Ascending aorta (tissue), 2 donors: ENCODE results near the gene ENKUR. TPM values are rescaled to one million over a fixed set of nuclear protein-coding genes. Genes with fewer than 3 reads are reported as not detected.

Source experiments
- DNase-seq, 2 donors: peaks; one replicate each; pipeline ENCODE4 v3.0.0-alpha.2; 2019; ENCODE audit warnings: low spot score in 2 of 2
- H3K27ac ChIP-seq, 2 donors: fragments of 200-600 bp; sonication (generic); one replicate each; pipeline ENCODE4 v1.5.1; 2016 to 2017; ENCODE audit warnings: mild to moderate bottlenecking in 1 of 2
- H3K27me3 ChIP-seq: fragments of 200-600 bp; sonication (generic); one replicate; pipeline ENCODE4 v1.5.1; 2017
- H3K36me3 ChIP-seq, 2 donors: fragments of 200-600 bp; sonication (generic); one replicate each; pipeline ENCODE4 v1.5.1; 2016
- H3K4me1 ChIP-seq, 2 donors: fragments of 200-600 bp; sonication (generic); one replicate each; pipeline ENCODE4 v1.5.1; 2016 to 2017; ENCODE audit warnings: mild to moderate bottlenecking in 1 of 2
- H3K4me3 ChIP-seq, 2 donors: fragments of 200-600 bp; sonication (generic); one replicate each; pipeline ENCODE4 v1.5.1; 2016 to 2017; ENCODE audit warnings: mild to moderate bottlenecking in 1 of 2
- H3K9me3 ChIP-seq, 2 donors: fragments of 200-600 bp; sonication (generic); one replicate each; pipeline ENCODE4 v1.5.1; 2016
- intact Hi-C: fragments of 100-400 bp; cut with DNase I; formaldehyde crosslinking; loops from one replicate; pipeline ENCODE4 v1.15.1; 2023
- total RNA-seq: library from RNA; depleted of rRNA; stranded (reverse); fragments of >200 nt; gene quantifications from one replicate; pipeline ENCODE4 v1.1.0, GENCODE V29; 2016
- TF ChIP-seq, protein P1 (sequence below), 3 experiments: fragments of 200-600 bp in 2 of 3; fragments of 450-650 bp in 1 of 3; sonication (generic) in 2 of 3; IDR thresholded peaks; one replicate each; pipeline ENCODE4 v1.5.1; 2016 to 2019; ENCODE audit warnings: antibody characterized with exemption in 3 of 3, mild to moderate bottlenecking in 1 of 3, moderate library complexity in 1 of 3

The ENKUR gene
- total RNA-seq, 1 donor from 2014 or later: not detected

DNA sequence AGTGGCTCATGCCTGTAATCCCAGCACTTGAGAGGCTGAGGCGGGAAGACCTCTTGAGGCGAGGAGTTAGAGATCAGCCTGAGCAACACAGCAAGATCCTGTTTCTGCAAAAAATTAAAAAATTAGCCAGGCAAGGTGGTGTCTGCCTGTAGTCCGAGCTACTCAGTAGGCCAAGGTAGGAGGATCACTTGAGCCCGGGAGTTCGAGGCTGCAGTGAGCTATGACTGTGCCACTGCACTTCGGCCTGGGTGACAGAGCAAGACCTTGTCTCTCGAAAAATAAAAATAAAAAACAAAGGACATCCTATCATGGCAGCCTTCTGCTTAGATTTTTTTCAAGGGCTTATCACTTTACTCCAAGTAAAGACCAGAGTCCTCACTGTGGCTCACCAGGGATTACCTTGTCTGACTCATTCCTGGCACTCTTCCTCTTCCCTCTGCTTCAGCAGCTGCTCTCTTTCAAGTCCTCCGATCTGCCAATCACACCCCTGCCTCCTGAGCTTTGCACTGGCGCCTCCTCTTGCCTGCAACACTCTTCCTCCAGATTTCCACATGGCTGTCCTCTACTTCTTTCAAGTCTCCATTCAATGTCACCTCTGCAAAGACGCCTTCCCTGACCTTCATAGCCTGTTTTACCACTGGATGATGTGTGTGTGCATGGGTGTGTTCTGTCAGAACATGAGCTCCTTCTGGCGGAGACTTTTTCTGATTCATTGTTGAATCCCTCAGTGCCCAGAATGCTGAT lies 71.3 kb downstream of the ENKUR start:
- TF ChIP-seq, protein P1, sequence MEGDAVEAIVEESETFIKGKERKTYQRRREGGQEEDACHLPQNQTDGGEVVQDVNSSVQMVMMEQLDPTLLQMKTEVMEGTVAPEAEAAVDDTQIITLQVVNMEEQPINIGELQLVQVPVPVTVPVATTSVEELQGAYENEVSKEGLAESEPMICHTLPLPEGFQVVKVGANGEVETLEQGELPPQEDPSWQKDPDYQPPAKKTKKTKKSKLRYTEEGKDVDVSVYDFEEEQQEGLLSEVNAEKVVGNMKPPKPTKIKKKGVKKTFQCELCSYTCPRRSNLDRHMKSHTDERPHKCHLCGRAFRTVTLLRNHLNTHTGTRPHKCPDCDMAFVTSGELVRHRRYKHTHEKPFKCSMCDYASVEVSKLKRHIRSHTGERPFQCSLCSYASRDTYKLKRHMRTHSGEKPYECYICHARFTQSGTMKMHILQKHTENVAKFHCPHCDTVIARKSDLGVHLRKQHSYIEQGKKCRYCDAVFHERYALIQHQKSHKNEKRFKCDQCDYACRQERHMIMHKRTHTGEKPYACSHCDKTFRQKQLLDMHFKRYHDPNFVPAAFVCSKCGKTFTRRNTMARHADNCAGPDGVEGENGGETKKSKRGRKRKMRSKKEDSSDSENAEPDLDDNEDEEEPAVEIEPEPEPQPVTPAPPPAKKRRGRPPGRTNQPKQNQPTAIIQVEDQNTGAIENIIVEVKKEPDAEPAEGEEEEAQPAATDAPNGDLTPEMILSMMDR (IDR thresholded peaks at IDR 0.05): no peak
- Histone ChIP-seq H3K9me3 (no peaks in the 10 kb centered on the region), H3K36me3 (no peaks in the 10 kb centered on the region), H3K27me3 (no peaks in the 10 kb centered on the region), H3K27ac (no peak overlapping the region), H3K4me3 (no peak overlapping the region), H3K4me1 (no peaks in the 10 kb centered on the region)
- no peak for DNase-seq
- intact Hi-C loops: no loop called here

DNA sequence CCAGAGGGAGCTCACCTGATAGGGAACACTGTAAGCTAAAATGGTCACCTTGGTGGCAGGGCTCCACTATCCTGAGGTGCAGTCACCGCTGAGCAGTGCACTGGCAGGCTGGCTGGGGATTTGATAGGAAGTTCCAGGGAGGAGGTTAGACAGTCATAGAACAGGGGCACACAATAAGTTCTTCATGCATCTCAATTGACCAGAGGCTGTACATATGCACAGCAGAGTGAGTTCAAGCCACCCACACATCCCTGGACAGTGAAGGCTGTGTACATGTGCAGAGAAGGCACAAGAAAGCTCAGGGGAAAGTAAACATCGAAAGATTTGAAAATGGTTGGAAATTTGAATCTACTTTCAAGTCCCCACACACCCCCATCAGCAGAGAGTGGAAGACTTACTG lies 77.4 kb downstream of the ENKUR start:
- Histone ChIP-seq H3K27me3 (no peaks in the 10 kb centered on the region), H3K4me3 (no peak overlapping the region), H3K4me1 (no peaks in the 10 kb centered on the region), H3K9me3 (no peaks in the 10 kb centered on the region), H3K36me3 (no peaks in the 10 kb centered on the region), H3K27ac (no peak overlapping the region)
- intact Hi-C loops: no loop called here
- TF ChIP-seq, protein P1 (IDR thresholded peaks at IDR 0.05): no peak
- DNase-seq: no peak

DNA sequence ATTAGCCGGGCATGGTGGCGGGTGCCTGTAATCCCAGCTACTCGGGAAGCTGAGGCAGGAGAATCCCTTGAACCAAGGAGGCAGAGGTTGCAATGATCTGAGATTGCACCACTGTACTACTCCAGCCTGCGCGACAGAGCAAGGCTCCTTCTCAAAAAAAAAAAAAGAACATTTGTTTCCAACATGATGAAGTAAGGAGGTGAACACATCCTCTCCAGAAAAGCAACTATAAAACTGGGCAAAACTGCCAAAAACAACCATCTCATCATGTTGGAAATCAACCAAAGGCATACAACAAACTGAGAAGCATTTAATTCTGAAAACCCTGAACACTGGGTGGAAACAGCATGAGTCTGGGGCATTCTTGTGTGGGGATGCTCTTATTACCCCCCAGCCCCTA lies 77.9 kb downstream of the ENKUR start:
- Histone ChIP-seq H3K27me3 (no peaks in the 10 kb centered on the region), H3K4me3 (no peak overlapping the region), H3K4me1 (no peaks in the 10 kb centered on the region), H3K9me3 (no peaks in the 10 kb centered on the region), H3K36me3 (no peaks in the 10 kb centered on the region), H3K27ac (no peak overlapping the region)
- TF ChIP-seq, protein P1 (IDR thresholded peaks at IDR 0.05): no peak
- intact Hi-C loops: no loop called here
- DNase-seq: no peak

DNA sequence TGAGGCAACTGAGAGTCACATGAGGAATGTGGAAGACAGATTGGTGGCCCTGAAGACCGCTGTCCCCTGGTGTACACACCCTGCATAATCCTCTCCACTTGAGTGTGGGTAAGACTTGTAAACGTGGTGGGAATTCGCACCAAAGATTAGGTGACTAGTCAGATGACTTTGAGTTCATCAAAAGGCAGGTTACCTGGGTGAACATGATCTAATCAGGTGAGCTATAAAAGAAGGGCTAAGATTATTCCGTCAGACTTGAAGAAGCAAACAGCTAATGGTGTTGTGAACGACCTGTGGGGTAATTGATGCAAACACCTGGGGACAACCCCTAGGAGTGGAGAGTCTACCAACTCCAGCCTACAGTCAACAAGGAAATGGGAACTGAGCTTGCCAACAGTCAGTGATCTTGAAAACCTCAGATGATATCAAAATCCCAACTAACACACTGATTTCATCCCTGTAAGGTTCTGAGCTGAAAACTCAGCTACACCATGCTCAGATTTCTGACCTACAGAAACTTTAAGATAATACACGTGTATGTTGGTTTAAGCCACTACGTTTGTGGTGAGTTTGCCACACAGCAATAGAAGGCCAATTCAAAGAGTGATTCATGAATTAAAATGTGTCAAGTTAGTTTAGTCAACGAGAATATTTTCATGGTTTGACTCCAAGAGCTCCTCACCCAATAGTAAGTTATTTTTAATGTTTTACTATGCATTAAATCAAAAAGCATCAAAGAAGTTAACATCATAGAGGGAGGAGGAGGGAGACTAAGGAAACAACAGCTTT lies 80.3 kb downstream of the ENKUR start:
- TF ChIP-seq, protein P1 (IDR thresholded peaks at IDR 0.05): no peak
- Histone ChIP-seq H3K9me3 (no peaks in the 10 kb centered on the region), H3K4me1 (no peaks in the 10 kb centered on the region), H3K27ac (no peak overlapping the region), H3K27me3 (no peaks in the 10 kb centered on the region), H3K4me3 (no peak overlapping the region), H3K36me3 (no peaks in the 10 kb centered on the region)
- intact Hi-C loops: no loop called here
- DNase-seq: no peak

Other genes with a start within 250 kb of the ENKUR start
- gene PRTFDC1, start 63.6 kb downstream of the ENKUR start, total RNA-seq: 3.6 TPM
- gene THNSL1, start 454 bp upstream of the ENKUR start, total RNA-seq: 0.64 TPM
- not detected for gene GPR158, start 158.8 kb upstream of the ENKUR start, total RNA-seq